K562 (cell line): ENCODE data around the gene ZNF48. TPM values are rescaled to one million over a fixed set of nuclear protein-coding genes. Genes with fewer than 3 reads are reported as not detected.

ENCODE experiments used
- CREB1 ChIP-seq, 2 experiments: sonication (generic) in 1 of 2; formaldehyde crosslinking in 1 of 2; IDR thresholded peaks; 2 replicates each; pipeline versions ENCODE4 v1.6.1 to v1.8.0; 2012 to 2022; ENCODE audit warnings: inconsistent platforms in 1 of 2, mild to moderate bottlenecking in 1 of 2, missing genetic modification reagents in 1 of 2, moderate library complexity in 1 of 2
- ESRRA ChIP-seq: fragments of 450-650 bp; IDR thresholded peaks from 2 replicates; pipeline ENCODE4 v1.6.1; 2014; ENCODE audit warnings: low read depth, mild to moderate bottlenecking, moderate library complexity, borderline replicate concordance
- HMG20A ChIP-seq: fragments of 450-650 bp; formaldehyde crosslinking; conservative IDR thresholded peaks from 2 replicates; pipeline ENCODE4 v1.4.0; 2020; ENCODE audit warnings: mild to moderate bottlenecking, mixed read lengths
- JUND ChIP-seq, 2 experiments: IDR thresholded peaks; 2 replicates in 1 of 2; 3 replicates in 1 of 2; pipeline ENCODE4 v1.6.1; 2011; ENCODE audit warnings: borderline replicate concordance in 2 of 2, low read depth in 2 of 2, low read length in 2 of 2, improper control_type of control experiment in 1 of 2, missing biosample characterization in 1 of 2, missing genetic modification characterization in 1 of 2, missing genetic modification reagents in 1 of 2
- MEF2D ChIP-seq: conservative IDR thresholded peaks from 2 replicates; pipeline ENCODE4 v1.6.1; 2016; ENCODE audit warnings: low read depth, missing genetic modification characterization, missing compliant biosample characterization
- MYBL2 ChIP-seq, 2 experiments: fragments of 450-650 bp in 1 of 2; sonication (generic) in 1 of 2; formaldehyde crosslinking in 1 of 2; IDR thresholded peaks; 2 replicates each; pipeline versions ENCODE4 v1.6.1 to v1.8.1; 2017 to 2022; ENCODE audit warnings: borderline replicate concordance in 1 of 2, inconsistent platforms in 1 of 2, low read depth in 1 of 2, mild to moderate bottlenecking in 1 of 2, missing genetic modification reagents in 1 of 2, moderate library complexity in 1 of 2
- OTX1 ChIP-seq: fragments of 450-650 bp; formaldehyde crosslinking; IDR thresholded peaks from 2 replicates; pipeline ENCODE4 v1.4.0; 2022; ENCODE audit warnings: mild to moderate bottlenecking
- RCOR1 ChIP-seq, 2 experiments: IDR thresholded peaks; 2 replicates each; pipeline ENCODE4 v1.6.1; 2012; ENCODE audit warnings: low read depth in 2 of 2, low read length in 2 of 2, borderline replicate concordance in 1 of 2, improper control_type of control experiment in 1 of 2
- SETDB1 ChIP-seq: IDR thresholded peaks from one replicate; pipeline ENCODE4 v1.6.1; 2012; ENCODE audit warnings: low read length, control low read depth, inconsistent platforms
- SIRT6 ChIP-seq: IDR thresholded peaks from one replicate; pipeline ENCODE4 v1.6.1; 2012; ENCODE audit warnings: low read depth, mild to moderate bottlenecking, control low read depth, inconsistent platforms, low read length, moderate library complexity
- SP2 ChIP-seq: IDR thresholded peaks from 2 replicates; pipeline ENCODE4 v1.6.1; 2011; ENCODE audit warnings: mild to moderate bottlenecking, low read depth, low read length, moderate library complexity; ENCODE audit not compliant: poor library complexity, severe bottlenecking; ENCODE audit errors: extremely low read depth
- ZNF347 ChIP-seq: fragments of 450-650 bp; formaldehyde crosslinking; IDR thresholded peaks from 2 replicates; pipeline ENCODE4 v1.4.0; 2020; ENCODE audit warnings: low read depth, mild to moderate bottlenecking, moderate library complexity
- polyA plus RNA-seq, 8 experiments: library from polyadenylated mRNA; depleted of rRNA in 4 of 8; stranded (reverse) in 5 of 8; unstranded in 3 of 8; fragments of >200 nt; fragmentation: Nextera tagmentation in 2 of 8; fragmentation: Illumina TruSeq in 1 of 8; extraction: Ambion mirVana in 2 of 8; extraction: Trizol in 1 of 8; gene quantifications; 2 replicates each; pipeline versions ENCODE4 v1.2.1 to v1.2.3, GENCODE V29; 2011 to 2014; ENCODE audit warnings: inconsistent platforms in 1 of 8, missing spikeins in 1 of 8
- total RNA-seq, 7 experiments: library from RNA; depleted of rRNA in 6 of 7; stranded (reverse); fragments of >200 nt in 6 of 7; fragmentation: Illumina TruSeq in 2 of 7; extraction: Trizol in 2 of 7; gene quantifications; 2 replicates each; pipeline versions ENCODE4 v1.2.1 to v1.2.3, GENCODE V29; 2011 to 2021; ENCODE audit warnings: low replicate concordance in 1 of 7
- TF ChIP-seq, protein P1 (sequence below): fragments of 250-450 bp; sonication (Bioruptor Pico); IDR thresholded peaks from 2 replicates; pipeline ENCODE4 v1.8.0; 2021; ENCODE audit warnings: moderate library complexity, mild to moderate bottlenecking, inconsistent platforms
- TF ChIP-seq, protein P2 (sequence below): fragments of 450-650 bp; formaldehyde crosslinking; IDR thresholded peaks from 2 replicates; pipeline ENCODE4 v1.4.0; 2020; ENCODE audit warnings: mild to moderate bottlenecking, moderate library complexity
- TF ChIP-seq, protein P3 (sequence below): sonication (generic); formaldehyde crosslinking; IDR thresholded peaks from 2 replicates; pipeline ENCODE4 v1.9.0; 2022; ENCODE audit warnings: mild to moderate bottlenecking, missing genetic modification reagents
- TF ChIP-seq, protein P4 (sequence below): fragments of 450-650 bp; IDR thresholded peaks from 2 replicates; pipeline ENCODE4 v1.7.0; 2016; ENCODE audit warnings: borderline replicate concordance
- TF ChIP-seq, protein P5 (sequence below): fragments of 250-450 bp; sonication (Bioruptor Pico); IDR thresholded peaks from 2 replicates; pipeline ENCODE4 v1.4.0; 2020
- TF ChIP-seq, protein P6 (sequence below), 2 experiments: fragments of 250-450 bp in 1 of 2; fragments of 450-650 bp in 1 of 2; sonication (Bioruptor Pico) in 1 of 2; IDR thresholded peaks; 2 replicates each; pipeline versions ENCODE4 v1.6.1 to v1.8.0; 2016 to 2021; ENCODE audit warnings: mild to moderate bottlenecking in 2 of 2, moderate library complexity in 2 of 2, missing compliant biosample characterization in 1 of 2, missing genetic modification characterization in 1 of 2

Gene ZNF48
- total and polyA plus RNA-seq, 9 of the 15 experiments (the other 6 are each of a cell fraction or from before 2014, with no cell fraction given), result 0.38 to 11.6 (median 4.7) TPM

DNA sequence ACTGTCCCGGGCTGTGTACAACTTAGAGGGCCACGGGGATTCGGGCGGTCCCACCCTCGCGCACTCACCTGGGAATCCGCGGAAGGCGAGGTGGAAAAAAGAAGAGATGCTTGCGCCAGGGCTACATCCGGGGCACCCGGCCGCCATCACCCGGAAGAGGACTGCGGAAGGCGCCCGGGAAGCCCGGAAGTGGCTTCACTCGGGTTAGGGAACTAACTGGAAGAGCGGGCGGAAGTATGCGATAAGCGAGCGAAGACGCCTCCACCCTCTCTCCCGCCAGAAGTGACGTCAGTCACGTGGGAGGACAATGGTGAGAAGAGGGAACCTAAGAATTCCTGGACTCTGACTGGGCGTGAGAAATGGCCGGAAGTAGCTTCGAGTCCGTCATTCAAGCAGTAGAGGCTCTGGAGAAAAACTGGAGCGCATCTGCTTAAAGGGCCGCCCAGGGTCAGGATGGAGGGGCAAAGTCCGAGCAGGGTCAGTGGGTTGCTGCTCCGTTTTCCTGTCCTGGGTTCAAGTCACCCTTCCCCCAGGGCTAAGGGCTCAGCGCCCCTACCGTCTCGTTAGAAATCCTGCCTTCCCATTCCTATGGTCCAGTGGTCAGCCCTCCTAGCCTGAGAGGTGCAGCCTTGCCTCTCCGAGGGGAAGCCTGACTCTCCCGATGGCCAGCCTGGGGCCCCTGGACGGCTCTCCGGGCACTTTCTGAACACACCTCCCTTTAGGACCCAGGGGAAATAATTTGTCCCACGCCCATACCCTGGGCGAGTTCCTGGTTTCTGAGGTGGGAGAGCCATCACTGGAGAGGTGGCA lies 39.9 kb upstream of the ZNF48 start, which contains the start of gene CD2BP2 (continued):
- TF ChIP-seq SP2 (no peak), JUND (IDR thresholded peaks at IDR 0.05; ENCODE audit: borderline replicate concordance, low read depth, low read length) (peak; percentile 93), JUND (tag; IDR thresholded peaks at IDR 0.05; ENCODE audit: borderline replicate concordance, low read depth, low read length) (peak; percentile 86), RCOR1 (IDR thresholded peaks at IDR 0.05; ENCODE audit: borderline replicate concordance in 1 of 2, low read depth in 2 of 2, low read length in 2 of 2) (0 out of 4 replicates have a peak, but pooled peaks of 1 of the 2 experiments have one; percentile 3), HMG20A (CRISPR knock-in tag) (no peak), CREB1 (IDR thresholded peaks at IDR 0.05) (peak; percentile 88), CREB1 (CRISPR knock-in tag; IDR thresholded peaks at IDR 0.05) (peak; percentile 90), SIRT6 (no peak), ESRRA (peak; percentile 27; the same call in 1 of the 2 replicates), SETDB1 (peak; percentile 44), MYBL2 (IDR thresholded peaks at IDR 0.05; ENCODE audit: low read depth) (no peak), MYBL2 (CRISPR knock-in tag; IDR thresholded peaks at IDR 0.05; ENCODE audit: borderline replicate concordance) (no peak), OTX1 (CRISPR knock-in tag) (no peak), ZNF347 (0 out of 2 replicates have a peak, but pooled peaks have one; percentile 16), MEF2D (tag) (no peak; the same call in 1 of the 2 replicates)
- TF ChIP-seq, protein P1, sequence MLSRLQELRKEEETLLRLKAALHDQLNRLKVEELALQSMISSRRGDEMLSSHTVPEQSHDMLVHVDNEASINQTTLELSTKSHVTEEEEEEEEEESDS (CRISPR knock-in tag), result no peak
- TF ChIP-seq, protein P2, sequence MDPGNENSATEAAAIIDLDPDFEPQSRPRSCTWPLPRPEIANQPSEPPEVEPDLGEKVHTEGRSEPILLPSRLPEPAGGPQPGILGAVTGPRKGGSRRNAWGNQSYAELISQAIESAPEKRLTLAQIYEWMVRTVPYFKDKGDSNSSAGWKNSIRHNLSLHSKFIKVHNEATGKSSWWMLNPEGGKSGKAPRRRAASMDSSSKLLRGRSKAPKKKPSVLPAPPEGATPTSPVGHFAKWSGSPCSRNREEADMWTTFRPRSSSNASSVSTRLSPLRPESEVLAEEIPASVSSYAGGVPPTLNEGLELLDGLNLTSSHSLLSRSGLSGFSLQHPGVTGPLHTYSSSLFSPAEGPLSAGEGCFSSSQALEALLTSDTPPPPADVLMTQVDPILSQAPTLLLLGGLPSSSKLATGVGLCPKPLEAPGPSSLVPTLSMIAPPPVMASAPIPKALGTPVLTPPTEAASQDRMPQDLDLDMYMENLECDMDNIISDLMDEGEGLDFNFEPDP (CRISPR knock-in tag), result no peak
- TF ChIP-seq, protein P3, sequence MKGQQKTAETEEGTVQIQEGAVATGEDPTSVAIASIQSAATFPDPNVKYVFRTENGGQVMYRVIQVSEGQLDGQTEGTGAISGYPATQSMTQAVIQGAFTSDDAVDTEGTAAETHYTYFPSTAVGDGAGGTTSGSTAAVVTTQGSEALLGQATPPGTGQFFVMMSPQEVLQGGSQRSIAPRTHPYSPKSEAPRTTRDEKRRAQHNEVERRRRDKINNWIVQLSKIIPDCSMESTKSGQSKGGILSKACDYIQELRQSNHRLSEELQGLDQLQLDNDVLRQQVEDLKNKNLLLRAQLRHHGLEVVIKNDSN (CRISPR knock-in tag), result peak; percentile 94
- TF ChIP-seq, protein P4, sequence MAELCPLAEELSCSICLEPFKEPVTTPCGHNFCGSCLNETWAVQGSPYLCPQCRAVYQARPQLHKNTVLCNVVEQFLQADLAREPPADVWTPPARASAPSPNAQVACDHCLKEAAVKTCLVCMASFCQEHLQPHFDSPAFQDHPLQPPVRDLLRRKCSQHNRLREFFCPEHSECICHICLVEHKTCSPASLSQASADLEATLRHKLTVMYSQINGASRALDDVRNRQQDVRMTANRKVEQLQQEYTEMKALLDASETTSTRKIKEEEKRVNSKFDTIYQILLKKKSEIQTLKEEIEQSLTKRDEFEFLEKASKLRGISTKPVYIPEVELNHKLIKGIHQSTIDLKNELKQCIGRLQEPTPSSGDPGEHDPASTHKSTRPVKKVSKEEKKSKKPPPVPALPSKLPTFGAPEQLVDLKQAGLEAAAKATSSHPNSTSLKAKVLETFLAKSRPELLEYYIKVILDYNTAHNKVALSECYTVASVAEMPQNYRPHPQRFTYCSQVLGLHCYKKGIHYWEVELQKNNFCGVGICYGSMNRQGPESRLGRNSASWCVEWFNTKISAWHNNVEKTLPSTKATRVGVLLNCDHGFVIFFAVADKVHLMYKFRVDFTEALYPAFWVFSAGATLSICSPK, result no peak
- TF ChIP-seq, protein P5, sequence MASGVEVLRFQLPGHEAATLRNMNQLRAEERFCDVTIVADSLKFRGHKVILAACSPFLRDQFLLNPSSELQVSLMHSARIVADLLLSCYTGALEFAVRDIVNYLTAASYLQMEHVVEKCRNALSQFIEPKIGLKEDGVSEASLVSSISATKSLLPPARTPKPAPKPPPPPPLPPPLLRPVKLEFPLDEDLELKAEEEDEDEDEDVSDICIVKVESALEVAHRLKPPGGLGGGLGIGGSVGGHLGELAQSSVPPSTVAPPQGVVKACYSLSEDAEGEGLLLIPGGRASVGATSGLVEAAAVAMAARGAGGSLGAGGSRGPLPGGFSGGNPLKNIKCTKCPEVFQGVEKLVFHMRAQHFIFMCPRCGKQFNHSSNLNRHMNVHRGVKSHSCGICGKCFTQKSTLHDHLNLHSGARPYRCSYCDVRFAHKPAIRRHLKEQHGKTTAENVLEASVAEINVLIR (CRISPR knock-in tag), result peak; percentile 84
- TF ChIP-seq, protein P6, sequence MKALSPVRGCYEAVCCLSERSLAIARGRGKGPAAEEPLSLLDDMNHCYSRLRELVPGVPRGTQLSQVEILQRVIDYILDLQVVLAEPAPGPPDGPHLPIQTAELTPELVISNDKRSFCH (CRISPR knock-in tag; IDR thresholded peaks at IDR 0.05), result no peak
- TF ChIP-seq, protein P6 (tag; IDR thresholded peaks at IDR 0.05), result peak; percentile 64
